NCI-H146 treated with DMSO at 0.1 percent for 48 hours (cell line): ENCODE measurements around the gene KCNIP1.

Experiments used
- DNase-seq: peaks from one replicate; lab custom pipeline; 2025; ENCODE audit not compliant: unreplicated experiment; lab: John Stamatoyannopoulos, UW

KCNIP1 gene

GRCh38 chr5:170640731-170641588 lies 137.1 kb downstream of the KCNIP1 start:
- DNase-seq: no peak

GRCh38 chr5:170641589-170642031 lies 137.8 kb downstream of the KCNIP1 start:
- no peak for DNase-seq

GRCh38 chr5:170642066-170642735 lies 138.4 kb downstream of the KCNIP1 start:
- no peak for DNase-seq

- DNase-seq: no peak
These were observed 139.1 kb downstream of the KCNIP1 start for GRCh38 chr5:170642776-170643436.

GRCh38 chr5:170643591-170643990 lies 139.8 kb downstream of the KCNIP1 start:
- no peak for DNase-seq

GRCh38 chr5:170644501-170644900 lies 140.7 kb downstream of the KCNIP1 start:
- DNase-seq: no peak

- no peak for DNase-seq
These were observed 144.7 kb downstream of the KCNIP1 start for GRCh38 chr5:170648541-170648940.

GRCh38 chr5:170650850-170651249 lies 147.0 kb downstream of the KCNIP1 start:
- DNase-seq: no peak

- DNase-seq: no peak
These were observed 147.9 kb downstream of the KCNIP1 start for GRCh38 chr5:170651604-170652277.

GRCh38 chr5:170655476-170655875 lies 151.7 kb downstream of the KCNIP1 start:
- DNase-seq: no peak

GRCh38 chr5:170655920-170656319 lies 152.1 kb downstream of the KCNIP1 start:
- DNase-seq: no peak

GRCh38 chr5:170656346-170656745 lies 152.5 kb downstream of the KCNIP1 start:
- no peak for DNase-seq

GRCh38 chr5:170660531-170660930 lies 156.7 kb downstream of the KCNIP1 start:
- DNase-seq: no peak

- DNase-seq: no peak
These were observed 159.1 kb downstream of the KCNIP1 start for GRCh38 chr5:170662966-170663365.

GRCh38 chr5:170678811-170679210 lies 175.0 kb downstream of the KCNIP1 start:
- DNase-seq: no peak

- DNase-seq: no peak
These were observed 177.2 kb downstream of the KCNIP1 start for GRCh38 chr5:170681013-170681433.

GRCh38 chr5:170691657-170692056 lies 187.8 kb downstream of the KCNIP1 start:
- DNase-seq: no peak

GRCh38 chr5:170693701-170694100 lies 189.9 kb downstream of the KCNIP1 start:
- DNase-seq: no peak

- DNase-seq: no peak
These were observed 191.1 kb downstream of the KCNIP1 start for GRCh38 chr5:170694911-170695310.

- DNase-seq: no peak
These were observed 193.2 kb downstream of the KCNIP1 start for GRCh38 chr5:170697031-170697430.

- DNase-seq: no peak
These were observed 196.7 kb downstream of the KCNIP1 start for GRCh38 chr5:170700503-170700902.
